HS-5 (cell line): ENCODE measurements around the gene RILPL1.

ENCODE experiments used
- DNase-seq: peaks from one replicate; pipeline ENCODE4 v3.0.0-alpha.2; 2012; ENCODE audit warnings: low read depth

RILPL1 gene

GRCh38 chr12:123428591-123428990 lies 104.9 kb downstream of the RILPL1 start:
- DNase-seq: no peak

GRCh38 chr12:123427036-123427769 lies 106.3 kb downstream of the RILPL1 start:
- no peak for DNase-seq

- no peak for DNase-seq
Measured at GRCh38 chr12:123421314-123421713, 112.2 kb downstream of the RILPL1 start.
